Neural cell (in vitro differentiated cells): ENCODE results near the gene CSRNP3. TPM values are rescaled to one million over a fixed set of nuclear protein-coding genes. Genes with fewer than 3 reads are reported as not detected.

Source experiments
- H2AFZ ChIP-seq: fragments of 200-600, 300-800 bp; sonication (generic), shearing (Covaris generic); 2 replicates; pipeline ENCODE4 v1.6.0; 2014; ENCODE audit warnings: low read depth, mild to moderate bottlenecking, antibody characterized with exemption, low read length, moderate library complexity
- H3F3A ChIP-seq: fragments of 200-600 bp; shearing (Covaris generic); 2 replicates; pipeline ENCODE4 v1.6.1; 2016; ENCODE audit warnings: mild to moderate bottlenecking, moderate library complexity, mixed read lengths, antibody characterized with exemption, low read length; ENCODE audit not compliant: insufficient read depth, poor library complexity, severe bottlenecking
- H3K27ac ChIP-seq: fragments of 200-600, 300-800 bp; sonication (generic), shearing (Covaris generic); 2 replicates; pipeline ENCODE4 v1.5.1; 2014; ENCODE audit warnings: mild to moderate bottlenecking, low read length, moderate library complexity
- H3K27me3 ChIP-seq: fragments of 300-800, 200-600 bp; sonication (generic), shearing (Covaris generic); 2 replicates; pipeline ENCODE4 v1.6.0; 2014; ENCODE audit warnings: mild to moderate bottlenecking, low read depth, low read length, moderate library complexity; ENCODE audit not compliant: insufficient read depth
- H3K36me3 ChIP-seq: fragments of 300-800, 200-600 bp; sonication (generic), shearing (Covaris generic); 2 replicates; pipeline ENCODE4 v1.5.1; 2014; ENCODE audit warnings: mild to moderate bottlenecking, antibody characterized with exemption, low read length, moderate library complexity; ENCODE audit not compliant: insufficient read depth
- H3K4me2 ChIP-seq: fragments of 300-800, 200-600 bp; sonication (generic), shearing (Covaris generic); 2 replicates; pipeline ENCODE4 v1.6.0; 2014; ENCODE audit warnings: mild to moderate bottlenecking, low read length
- H3K4me3 ChIP-seq: fragments of 300-800, 200-600 bp; sonication (generic), shearing (Covaris generic); 2 replicates; pipeline ENCODE4 v1.5.1; 2014; ENCODE audit warnings: mild to moderate bottlenecking, low read length, moderate library complexity
- H3K79me2 ChIP-seq: fragments of 200-600 bp; shearing (Covaris generic); replicated peaks from 2 replicates; pipeline ENCODE4 v1.6.0; 2014; ENCODE audit warnings: mild to moderate bottlenecking, low read length, moderate library complexity; ENCODE audit not compliant: insufficient read depth
- H3K9ac ChIP-seq: fragments of 300-800, 200-600 bp; sonication (generic), shearing (Covaris generic); 2 replicates; pipeline ENCODE4 v1.6.1; 2016; ENCODE audit warnings: mild to moderate bottlenecking, low read length, mixed read lengths
- H3K9me2 ChIP-seq: fragments of 200-600 bp; shearing (Covaris generic); 2 replicates; pipeline ENCODE4 v1.6.1; 2016; ENCODE audit warnings: mild to moderate bottlenecking, low read length, mixed read lengths; ENCODE audit not compliant: insufficient read depth
- H3K9me3 ChIP-seq: fragments of 200-600, 300-800 bp; sonication (generic), shearing (Covaris generic); 2 replicates; pipeline ENCODE4 v1.6.1; 2016; ENCODE audit warnings: mild to moderate bottlenecking, mixed run types, low read length, moderate library complexity, mixed read lengths
- H4K20me1 ChIP-seq: fragments of 200-600 bp; shearing (Covaris generic); 2 replicates; pipeline ENCODE4 v1.6.1; 2016; ENCODE audit warnings: mild to moderate bottlenecking, mixed run types; ENCODE audit not compliant: insufficient read depth
- EP300 ChIP-seq: fragments of 450-650 bp; conservative IDR thresholded peaks from 2 replicates; pipeline ENCODE4 v1.6.1; 2014; ENCODE audit warnings: antibody characterized with exemption, mild to moderate bottlenecking, moderate library complexity; ENCODE audit not compliant: poor library complexity, severe bottlenecking
- EZH2 ChIP-seq: fragments of 200-600, 300-800 bp; shearing (Covaris generic), sonication (generic); IDR thresholded peaks from 2 replicates; pipeline ENCODE4 v1.6.1; 2014; ENCODE audit warnings: antibody characterized with exemption, low read length, borderline replicate concordance, mild to moderate bottlenecking; ENCODE audit not compliant: insufficient read depth, poor library complexity, severe bottlenecking
- MXI1 ChIP-seq: fragments of 450-650 bp; conservative IDR thresholded peaks from 2 replicates; pipeline ENCODE4 v1.6.1; 2014; ENCODE audit warnings: antibody characterized with exemption, mild to moderate bottlenecking; ENCODE audit not compliant: poor library complexity, severe bottlenecking
- POLR2AphosphoS5 ChIP-seq: IDR thresholded peaks from 2 replicates; pipeline ENCODE4 v1.6.1; 2012
- RAD21 ChIP-seq: fragments of 450-650 bp; conservative IDR thresholded peaks from 2 replicates; pipeline ENCODE4 v1.6.1; 2014; ENCODE audit warnings: antibody characterized with exemption, mild to moderate bottlenecking, moderate library complexity
- SMC3 ChIP-seq: fragments of 450-650 bp; conservative IDR thresholded peaks from 2 replicates; pipeline ENCODE4 v1.6.1; 2014; ENCODE audit warnings: antibody characterized with exemption, mild to moderate bottlenecking, moderate library complexity; ENCODE audit not compliant: poor library complexity
- TAF1 ChIP-seq: IDR thresholded peaks from 2 replicates; pipeline ENCODE4 v1.6.1; 2012; ENCODE audit warnings: low read depth
- polyA plus RNA-seq: library from polyadenylated mRNA; depleted of rRNA; stranded (reverse); fragments of >200 nt; gene quantifications from 2 replicates; pipeline ENCODE4 v1.2.3, GENCODE V29; 2014
- TF ChIP-seq, protein P1 (sequence below): fragments of 450-650 bp; IDR thresholded peaks from 2 replicates; pipeline ENCODE4 v1.5.1; 2014; ENCODE audit warnings: antibody characterized with exemption, mild to moderate bottlenecking, moderate library complexity; ENCODE audit not compliant: poor library complexity, severe bottlenecking
- TF ChIP-seq, protein P2 (sequence below): IDR thresholded peaks from 2 replicates; pipeline ENCODE4 v1.6.1; 2012; ENCODE audit warnings: borderline replicate concordance

The CSRNP3 gene
- polyA plus RNA-seq, 1 donor from 2014 or later, result 66.6 TPM

DNA sequence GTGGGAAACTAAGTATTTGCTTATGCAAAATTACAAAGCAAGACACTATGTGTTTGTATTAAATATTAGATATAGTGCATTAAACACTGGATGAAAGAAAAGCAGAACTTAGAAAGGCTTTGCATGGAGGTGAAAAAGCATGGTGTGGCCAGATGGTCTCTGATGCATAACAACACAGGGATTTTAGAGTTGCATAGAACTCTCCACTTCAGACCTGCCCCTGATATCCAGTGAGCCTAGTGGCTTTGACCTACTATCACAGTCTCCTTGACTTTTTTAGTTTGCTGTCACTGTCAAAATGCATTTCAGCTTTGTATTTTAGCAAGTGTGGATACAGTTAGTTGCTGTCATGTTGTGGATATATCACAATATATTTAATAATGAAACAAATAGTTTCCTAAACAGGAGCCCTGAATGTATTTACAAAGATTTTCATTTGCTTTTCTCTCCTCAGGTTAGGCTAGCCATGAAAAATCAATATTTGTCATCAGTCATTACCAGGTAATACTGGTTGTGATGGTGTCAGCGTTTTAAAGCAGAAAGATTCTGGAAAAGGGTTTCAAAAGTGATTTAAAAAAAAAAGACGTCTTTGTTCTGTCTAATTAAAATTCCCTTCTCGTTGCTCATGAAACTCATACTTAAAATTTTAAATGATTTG, 5.2 kb downstream of the CSRNP3 start:
- no peaks in the 10 kb centered on the region for H3K9me3 ChIP-seq
- H3K9me2 ChIP-seq, result no peaks in the 10 kb centered on the region
- no peak overlapping the region for H2AFZ ChIP-seq
- peak overlapping the region; percentile 15 for H3K4me3 ChIP-seq
- H3K9ac ChIP-seq, result no peak overlapping the region
- H3K4me2 ChIP-seq, result no peak overlapping the region
- no peaks in the 10 kb centered on the region for H4K20me1 ChIP-seq
- H3F3A ChIP-seq, result no peaks in the 10 kb centered on the region
- no peak overlapping the region for H3K27ac ChIP-seq
- H3K27me3 ChIP-seq, result no peaks in the 10 kb centered on the region
- no peaks in the 10 kb centered on the region for H3K36me3 ChIP-seq
- peaks cover 96% of the 10 kb centered on the region for H3K79me2 ChIP-seq
- TF ChIP-seq RAD21 (no peak), EZH2 (no peak), TAF1 (no peak), EP300 (no peak)
- TF ChIP-seq, protein P1, sequence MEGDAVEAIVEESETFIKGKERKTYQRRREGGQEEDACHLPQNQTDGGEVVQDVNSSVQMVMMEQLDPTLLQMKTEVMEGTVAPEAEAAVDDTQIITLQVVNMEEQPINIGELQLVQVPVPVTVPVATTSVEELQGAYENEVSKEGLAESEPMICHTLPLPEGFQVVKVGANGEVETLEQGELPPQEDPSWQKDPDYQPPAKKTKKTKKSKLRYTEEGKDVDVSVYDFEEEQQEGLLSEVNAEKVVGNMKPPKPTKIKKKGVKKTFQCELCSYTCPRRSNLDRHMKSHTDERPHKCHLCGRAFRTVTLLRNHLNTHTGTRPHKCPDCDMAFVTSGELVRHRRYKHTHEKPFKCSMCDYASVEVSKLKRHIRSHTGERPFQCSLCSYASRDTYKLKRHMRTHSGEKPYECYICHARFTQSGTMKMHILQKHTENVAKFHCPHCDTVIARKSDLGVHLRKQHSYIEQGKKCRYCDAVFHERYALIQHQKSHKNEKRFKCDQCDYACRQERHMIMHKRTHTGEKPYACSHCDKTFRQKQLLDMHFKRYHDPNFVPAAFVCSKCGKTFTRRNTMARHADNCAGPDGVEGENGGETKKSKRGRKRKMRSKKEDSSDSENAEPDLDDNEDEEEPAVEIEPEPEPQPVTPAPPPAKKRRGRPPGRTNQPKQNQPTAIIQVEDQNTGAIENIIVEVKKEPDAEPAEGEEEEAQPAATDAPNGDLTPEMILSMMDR, result no peak
- TF ChIP-seq, protein P2, sequence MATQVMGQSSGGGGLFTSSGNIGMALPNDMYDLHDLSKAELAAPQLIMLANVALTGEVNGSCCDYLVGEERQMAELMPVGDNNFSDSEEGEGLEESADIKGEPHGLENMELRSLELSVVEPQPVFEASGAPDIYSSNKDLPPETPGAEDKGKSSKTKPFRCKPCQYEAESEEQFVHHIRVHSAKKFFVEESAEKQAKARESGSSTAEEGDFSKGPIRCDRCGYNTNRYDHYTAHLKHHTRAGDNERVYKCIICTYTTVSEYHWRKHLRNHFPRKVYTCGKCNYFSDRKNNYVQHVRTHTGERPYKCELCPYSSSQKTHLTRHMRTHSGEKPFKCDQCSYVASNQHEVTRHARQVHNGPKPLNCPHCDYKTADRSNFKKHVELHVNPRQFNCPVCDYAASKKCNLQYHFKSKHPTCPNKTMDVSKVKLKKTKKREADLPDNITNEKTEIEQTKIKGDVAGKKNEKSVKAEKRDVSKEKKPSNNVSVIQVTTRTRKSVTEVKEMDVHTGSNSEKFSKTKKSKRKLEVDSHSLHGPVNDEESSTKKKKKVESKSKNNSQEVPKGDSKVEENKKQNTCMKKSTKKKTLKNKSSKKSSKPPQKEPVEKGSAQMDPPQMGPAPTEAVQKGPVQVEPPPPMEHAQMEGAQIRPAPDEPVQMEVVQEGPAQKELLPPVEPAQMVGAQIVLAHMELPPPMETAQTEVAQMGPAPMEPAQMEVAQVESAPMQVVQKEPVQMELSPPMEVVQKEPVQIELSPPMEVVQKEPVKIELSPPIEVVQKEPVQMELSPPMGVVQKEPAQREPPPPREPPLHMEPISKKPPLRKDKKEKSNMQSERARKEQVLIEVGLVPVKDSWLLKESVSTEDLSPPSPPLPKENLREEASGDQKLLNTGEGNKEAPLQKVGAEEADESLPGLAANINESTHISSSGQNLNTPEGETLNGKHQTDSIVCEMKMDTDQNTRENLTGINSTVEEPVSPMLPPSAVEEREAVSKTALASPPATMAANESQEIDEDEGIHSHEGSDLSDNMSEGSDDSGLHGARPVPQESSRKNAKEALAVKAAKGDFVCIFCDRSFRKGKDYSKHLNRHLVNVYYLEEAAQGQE, result no peak

DNA sequence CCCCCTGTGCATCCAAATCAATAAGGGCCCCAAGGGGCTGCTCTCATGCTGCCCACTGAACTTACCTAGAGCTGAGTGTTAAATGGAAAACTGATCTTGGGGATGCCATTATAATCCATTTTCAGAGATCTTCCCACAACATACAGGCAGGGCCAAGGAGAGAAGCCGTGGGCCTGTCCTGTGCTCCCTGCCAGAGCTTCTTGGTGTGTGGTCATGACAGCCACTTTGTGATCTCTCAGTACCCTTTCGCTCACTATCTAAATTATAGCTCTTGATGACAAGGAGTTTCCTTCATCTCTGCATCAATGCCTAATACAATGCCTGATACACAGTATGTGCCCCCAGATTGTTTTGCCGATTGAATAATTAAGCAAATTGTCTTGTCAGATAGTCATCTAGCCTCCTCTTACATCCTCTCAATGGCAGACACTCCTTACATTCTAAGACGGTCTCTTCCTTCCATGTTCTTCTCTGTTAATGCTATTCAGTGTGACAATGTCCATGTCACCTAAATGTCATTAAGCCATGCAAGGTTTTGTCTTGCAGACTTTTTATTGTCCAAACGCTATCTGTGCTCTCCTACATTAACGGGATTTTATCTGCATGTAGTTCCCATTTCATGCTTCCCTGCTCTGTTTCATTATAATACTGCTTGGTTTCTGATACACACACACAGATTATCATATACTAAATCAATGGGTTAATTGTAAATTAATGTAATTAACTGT, 5.9 kb downstream of the CSRNP3 start:
- H3K9ac ChIP-seq, result no peak overlapping the region
- no peaks in the 10 kb centered on the region for H3K9me2 ChIP-seq
- H3K4me3 ChIP-seq, result peak overlapping the region; percentile 32
- no peaks in the 10 kb centered on the region for H3K9me3 ChIP-seq
- no peak overlapping the region for H3K27ac ChIP-seq
- no peaks in the 10 kb centered on the region for H4K20me1 ChIP-seq
- H3K27me3 ChIP-seq, result no peaks in the 10 kb centered on the region
- H2AFZ ChIP-seq, result no peak overlapping the region
- H3K36me3 ChIP-seq, result no peaks in the 10 kb centered on the region
- H3K4me2 ChIP-seq, result no peak overlapping the region
- H3K79me2 ChIP-seq, result peaks cover 96% of the 10 kb centered on the region
- no peaks in the 10 kb centered on the region for H3F3A ChIP-seq
- TF ChIP-seq MXI1, result no peak

DNA sequence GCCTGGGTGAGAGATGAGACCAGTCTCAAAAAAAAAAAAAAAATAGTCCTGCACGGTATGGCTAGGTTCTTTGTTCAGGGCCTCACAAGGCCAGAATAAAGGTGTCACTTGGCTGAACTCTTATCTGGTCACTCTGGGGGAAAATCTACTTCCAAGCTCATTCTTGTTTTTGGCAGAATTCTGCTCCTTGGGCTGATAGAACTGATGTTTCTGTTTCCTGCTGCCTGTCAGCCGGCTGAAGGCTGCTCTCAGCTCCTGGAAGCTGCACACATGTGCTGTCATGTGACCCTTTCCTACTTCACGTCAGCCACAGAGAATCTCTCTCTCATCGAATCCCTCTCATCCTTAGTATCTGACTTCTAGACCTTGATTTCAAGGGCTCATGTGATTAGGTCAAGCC, 10.4 kb downstream of the CSRNP3 start:
- Histone ChIP-seq H3F3A (no peaks in the 10 kb centered on the region), H3K9ac (no peak overlapping the region), H3K79me2 (peaks cover 82% of the 10 kb centered on the region), H3K36me3 (peaks cover 4% of the 10 kb centered on the region), H2AFZ (no peak overlapping the region), H3K27me3 (no peaks in the 10 kb centered on the region), H3K4me2 (no peak overlapping the region), H4K20me1 (no peaks in the 10 kb centered on the region), H3K9me2 (no peaks in the 10 kb centered on the region), H3K27ac (no peak overlapping the region), H3K4me3 (no peak overlapping the region), H3K9me3 (no peaks in the 10 kb centered on the region)
- TF ChIP-seq TAF1 (no peak), POLR2AphosphoS5 (no peak), RAD21 (no peak), MXI1 (no peak), EZH2 (no peak), SMC3 (no peak), EP300 (no peak)
- TF ChIP-seq, protein P2, result no peak
